Kidney (tissue), 14 donors: ENCODE measurements around the gene CPTP. TPM values are rescaled to one million over a fixed set of nuclear protein-coding genes. Genes with fewer than 3 reads are reported as not detected.
A peak's percentile ranks its signal among the peaks of the same experiment; 100 is the strongest.

ENCODE experiments used
- DNase-seq, 5 donors: peaks; one replicate each; pipeline ENCODE4 v3.0.0-alpha.2; 2013 to 2020
- FAIRE-seq: peaks from 2 replicates; lab custom pipeline; 2012; peaks lifted over from hg19 to GRCh38; lab: Jason Lieb, UNC
- H3K27ac ChIP-seq, 2 donors: one replicate each; pipeline ENCODE4 v1.7.0; 2013; ENCODE audit warnings: low read depth in 2 of 2, low read length in 2 of 2, inconsistent platforms in 1 of 2
- H3K27me3 ChIP-seq: one replicate; pipeline ENCODE4 v1.7.1; 2013; ENCODE audit warnings: low read length, inconsistent platforms; ENCODE audit not compliant: control insufficient read depth, insufficient read depth
- H3K36me3 ChIP-seq, 3 donors: one replicate each; pipeline versions ENCODE4 v1.7.0 to v1.7.1; 2013; ENCODE audit warnings: low read length in 3 of 3, control low read depth in 1 of 3, inconsistent platforms in 1 of 3; ENCODE audit not compliant: insufficient read depth in 3 of 3, control insufficient read depth in 2 of 3
- H3K4me1 ChIP-seq, 3 donors: one replicate each; pipeline versions ENCODE4 v1.7.0 to v1.7.1; 2013; ENCODE audit warnings: low read length in 3 of 3, inconsistent platforms in 1 of 3, low read depth in 1 of 3; ENCODE audit not compliant: control insufficient read depth in 2 of 3, insufficient read depth in 2 of 3
- H3K4me3 ChIP-seq, 3 donors: one replicate each; pipeline versions ENCODE4 v1.7.0 to v1.8.1; 2013; ENCODE audit warnings: low read length in 3 of 3, control low read depth in 1 of 3, inconsistent platforms in 1 of 3
- H3K9ac ChIP-seq, 3 donors: one replicate each; pipeline versions ENCODE4 v1.7.0 to v1.7.1; 2013; ENCODE audit warnings: low read length in 3 of 3, control low read depth in 1 of 3, inconsistent platforms in 1 of 3
- H3K9me3 ChIP-seq, 3 donors: one replicate each; pipeline versions ENCODE4 v1.7.0 to v1.7.1; 2013; ENCODE audit warnings: low read length in 3 of 3, control low read depth in 1 of 3, inconsistent platforms in 1 of 3; ENCODE audit not compliant: control insufficient read depth in 2 of 3, insufficient read depth in 1 of 3
- intact Hi-C: fragments of 100-400 bp; cut with DNase I; formaldehyde crosslinking; loops from one replicate; pipeline ENCODE4 v1.11.1; 2022
- polyA plus RNA-seq: library from polyadenylated mRNA; stranded (reverse); fragments of 350-450 nt; fragmentation: Illumina TruSeq; extraction: RNeasy Lipid Tissue Mini Kit (QIAGEN cat#74804); gene quantifications from one replicate; pipeline ENCODE4 v1.2.3, GENCODE V29; 2014; ENCODE audit warnings: low read depth, low replicate concordance; ENCODE audit not compliant: insufficient read depth
- total RNA-seq: library from RNA; stranded (reverse); fragmentation: NEBNext Ultra II Directional; extraction: Animal tissue kit (Norgen Biotek cat#: 25700); gene quantifications from one replicate; pipeline ENCODE4 v1.2.1, GENCODE V29; 2021
- TF ChIP-seq, protein P1 (sequence below): IDR thresholded peaks from 3 replicates; pipeline ENCODE4 v1.5.1; 2012; ENCODE audit warnings: mild to moderate bottlenecking, moderate library complexity, borderline replicate concordance; ENCODE audit not compliant: insufficient read depth; ENCODE audit errors: extremely low read depth
- donor health status: control.
- donor health status: control.
- donor health status: control.
- donor health status: control.
- donor health status: control.
- donor health status: DM: yes; HTN: yes; CAD: no.
- donor health status: Normal renal cell carcinoma (clear cell type).

CPTP gene
- total and polyA plus RNA-seq, 2 donors from 2014 or later: 21.9 to 51.5 TPM

- Histone ChIP-seq H3K9ac (no peak overlapping the region), H3K9me3 (no peaks in the 10 kb centered on the region), H3K4me1 (peaks cover 0 to 13% (median 6%) of the 10 kb centered on the region in 3 donors), H3K36me3 (no peaks in the 10 kb centered on the region), H3K27ac (no peak overlapping the region), H3K4me3 (no peak overlapping the region), H3K27me3 (no peaks in the 10 kb centered on the region)
- DNase-seq: peak in 2 of 5 donors; percentile 58 to 67
- TF ChIP-seq, protein P1, sequence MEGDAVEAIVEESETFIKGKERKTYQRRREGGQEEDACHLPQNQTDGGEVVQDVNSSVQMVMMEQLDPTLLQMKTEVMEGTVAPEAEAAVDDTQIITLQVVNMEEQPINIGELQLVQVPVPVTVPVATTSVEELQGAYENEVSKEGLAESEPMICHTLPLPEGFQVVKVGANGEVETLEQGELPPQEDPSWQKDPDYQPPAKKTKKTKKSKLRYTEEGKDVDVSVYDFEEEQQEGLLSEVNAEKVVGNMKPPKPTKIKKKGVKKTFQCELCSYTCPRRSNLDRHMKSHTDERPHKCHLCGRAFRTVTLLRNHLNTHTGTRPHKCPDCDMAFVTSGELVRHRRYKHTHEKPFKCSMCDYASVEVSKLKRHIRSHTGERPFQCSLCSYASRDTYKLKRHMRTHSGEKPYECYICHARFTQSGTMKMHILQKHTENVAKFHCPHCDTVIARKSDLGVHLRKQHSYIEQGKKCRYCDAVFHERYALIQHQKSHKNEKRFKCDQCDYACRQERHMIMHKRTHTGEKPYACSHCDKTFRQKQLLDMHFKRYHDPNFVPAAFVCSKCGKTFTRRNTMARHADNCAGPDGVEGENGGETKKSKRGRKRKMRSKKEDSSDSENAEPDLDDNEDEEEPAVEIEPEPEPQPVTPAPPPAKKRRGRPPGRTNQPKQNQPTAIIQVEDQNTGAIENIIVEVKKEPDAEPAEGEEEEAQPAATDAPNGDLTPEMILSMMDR: no peak
- FAIRE-seq: no peak
- intact Hi-C loops: no loop called here
Measured at GRCh38 chr1:1284221-1285101, 40.1 kb upstream of the CPTP start.

- Histone ChIP-seq H3K4me3 (no peak overlapping the region), H3K9ac (no peak overlapping the region), H3K9me3 (no peaks in the 10 kb centered on the region), H3K27me3 (no peaks in the 10 kb centered on the region), H3K36me3 (no peaks in the 10 kb centered on the region), H3K4me1 (peaks cover 0 to 13% (median 6%) of the 10 kb centered on the region in 3 donors), H3K27ac (no peak overlapping the region)
- peak in 1 of 5 donors; percentile 74 for DNase-seq
- intact Hi-C loops: no loop called here
- TF ChIP-seq, protein P1: no peak
- FAIRE-seq: no peak
Measured at GRCh38 chr1:1285102-1285571, 39.5 kb upstream of the CPTP start.

DNA sequence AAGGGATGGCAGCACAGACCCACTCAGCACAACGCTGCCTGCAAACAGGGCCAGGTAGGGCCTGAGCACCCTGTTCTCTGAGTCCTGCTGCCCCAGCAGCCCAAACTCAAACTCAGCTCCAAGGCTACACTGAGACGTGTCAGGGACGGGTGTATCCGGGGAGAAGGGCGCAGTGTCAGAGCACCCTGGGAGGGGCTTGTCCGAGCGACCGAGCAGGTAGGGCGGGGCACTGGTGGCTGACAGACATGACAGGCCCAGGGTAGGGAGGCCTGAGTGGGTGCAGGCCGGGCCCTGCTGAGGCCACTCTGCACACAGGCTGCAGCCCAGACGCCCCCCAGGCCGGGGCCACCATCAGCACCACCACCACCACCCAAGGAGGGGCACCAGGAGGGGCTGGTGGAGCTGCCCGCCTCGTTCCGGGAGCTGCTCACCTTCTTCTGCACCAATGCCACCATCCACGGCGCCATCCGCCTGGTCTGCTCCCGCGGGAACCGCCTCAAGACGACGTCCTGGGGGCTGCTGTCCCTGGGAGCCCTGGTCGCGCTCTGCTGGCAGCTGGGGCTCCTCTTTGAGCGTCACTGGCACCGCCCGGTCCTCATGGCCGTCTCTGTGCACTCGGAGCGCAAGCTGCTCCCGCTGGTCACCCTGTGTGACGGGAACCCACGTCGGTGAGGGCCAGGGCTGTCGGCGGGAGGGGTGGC is 38.8 kb upstream of the CPTP start:
- Histone ChIP-seq H3K9me3 (no peaks in the 10 kb centered on the region), H3K4me1 (peaks cover 0 to 13% (median 6%) of the 10 kb centered on the region in 3 donors), H3K36me3 (no peaks in the 10 kb centered on the region), H3K27ac (no peak overlapping the region), H3K4me3 (no peak overlapping the region), H3K27me3 (no peaks in the 10 kb centered on the region), H3K9ac (no peak overlapping the region)
- DNase-seq (peak in 2 of 5 donors; percentile 53 to 74), FAIRE-seq (no peak)
- TF ChIP-seq, protein P1: no peak
- intact Hi-C loops: no loop called here
